ENCODE measurements around the gene PLEKHA7. TPM values are rescaled to one million over a fixed set of nuclear protein-coding genes. Genes with fewer than 3 reads are reported as not detected.
"Not testable (repeated sequence)": the region's sequence is repeated elsewhere in the genome, so short reads cannot be mapped to it uniquely, and the experiment has no call there.

The PLEKHA7 gene
- total and polyA plus RNA-seq, 2 of the 13 experiments (the other 11 are each of a cell fraction or from before 2014, with no cell fraction given), result 17.5 to 18.7 TPM

DNA sequence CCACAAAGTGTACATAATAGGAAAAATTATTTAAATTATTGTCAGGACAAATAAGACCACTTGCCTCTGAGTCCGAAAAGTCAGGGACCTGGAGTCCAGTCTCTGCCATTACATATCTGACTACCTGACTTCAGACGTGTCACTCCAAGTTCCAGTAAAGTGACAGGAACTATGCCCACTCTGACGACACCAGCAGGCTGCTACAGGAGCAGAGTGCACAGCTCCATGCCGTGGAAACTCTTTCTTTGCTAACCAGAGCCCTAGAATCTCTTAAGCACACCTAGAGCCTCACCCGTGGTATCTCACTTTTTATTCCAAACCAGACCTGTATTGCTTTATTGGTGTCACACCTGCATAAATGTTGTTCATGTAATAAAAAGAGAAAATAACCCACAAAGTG lies 93.7 kb downstream of the PLEKHA7 start:
- in situ Hi-C loops (cut with HindIII; ENCODE audit: extremely low pct_ligation_motif_present, low pct_unique_long_range_greater_than_20kb) (no loop called here), intact Hi-C loops (cut with micrococcal nuclease; ENCODE audit: unreplicated experiment) (loop anchor here (10.0 kb wide), 1 partner anchor 136 kb away; no protein-coding TSS in a partner anchor)
- DNase-seq (ENCODE audit: low spot score) (no peak), FAIRE-seq (no peak), ATAC-seq (no peak)
- Histone ChIP-seq H3K4me2 (ENCODE audit: low read depth, low read length) (no peak overlapping the region), H3K9me3 (ENCODE audit: low read length) (no peaks in the 10 kb centered on the region), H3K27ac (ENCODE audit: extremely low read length, insufficient read depth, low read length) (no peak overlapping the region), H2AFZ (ENCODE audit: low read length) (no peak overlapping the region), H3K27me3 (ENCODE audit: control insufficient read depth in 1 of 2, insufficient read depth in 2 of 2, low read length in 2 of 2) (no peaks in the 10 kb centered on the region), H3K79me2 (ENCODE audit: insufficient read depth, low read length) (peaks cover 2% of the 10 kb centered on the region), H3K9ac (ENCODE audit: insufficient read depth, low read depth, low read length) (no peak overlapping the region), H4K20me1 (ENCODE audit: insufficient read depth, low read length) (peaks cover 29% of the 10 kb centered on the region; the same call in 1 of the 2 replicates), H3K4me1 (ENCODE audit: insufficient read depth, low read length) (peaks cover 14% of the 10 kb centered on the region), H3K36me3 (replicated peaks in 1 of 2; ENCODE audit: control insufficient read depth in 1 of 2, insufficient read depth in 2 of 2, low read length in 2 of 2) (no peaks in the 10 kb centered on the region), H3K4me3 (replicated peaks in 1 of 3; ENCODE audit: insufficient read depth in 1 of 3, low read depth in 2 of 3, low read length in 3 of 3) (no peak overlapping the region)
- no TSS peak for BruUV-seq (replicated peaks)
- POLR2A ChIA-PET, result no interaction called here
- 72% methylated on average over 5 of the region's 5 CpGs for WGBS (ENCODE audit: low lambda C conversion rate)
- no peak for TF ChIP-seq FOXA1 (IDR thresholded peaks at IDR 0.05)
- no peak for TF ChIP-seq FOXA1 (CRISPR knock-in tag; IDR thresholded peaks at IDR 0.05)
- TF ChIP-seq ZNF749 (CRISPR knock-in tag; IDR thresholded peaks at IDR 0.05; ENCODE audit: borderline replicate concordance), result no peak
- no peak for TF ChIP-seq SETDB1 (CRISPR knock-in tag; IDR thresholded peaks at IDR 0.05; ENCODE audit: borderline replicate concordance)
- no peak for TF ChIP-seq ZNF138 (CRISPR knock-in tag; IDR thresholded peaks at IDR 0.05; ENCODE audit: low read depth)
- TF ChIP-seq RBFOX2 (IDR thresholded peaks at IDR 0.05; ENCODE audit: low read depth, low read length), result no peak
- TF ChIP-seq ZNF83 (CRISPR knock-in tag; IDR thresholded peaks at IDR 0.05; ENCODE audit: borderline replicate concordance), result no peak
- no peak for TF ChIP-seq MED8 (CRISPR knock-in tag; IDR thresholded peaks at IDR 0.05; ENCODE audit: insufficient replicate concordance)
- TF ChIP-seq HNRNPUL1 (IDR thresholded peaks at IDR 0.05; ENCODE audit: low read depth, low read length), result no peak
- TF ChIP-seq, protein P1, sequence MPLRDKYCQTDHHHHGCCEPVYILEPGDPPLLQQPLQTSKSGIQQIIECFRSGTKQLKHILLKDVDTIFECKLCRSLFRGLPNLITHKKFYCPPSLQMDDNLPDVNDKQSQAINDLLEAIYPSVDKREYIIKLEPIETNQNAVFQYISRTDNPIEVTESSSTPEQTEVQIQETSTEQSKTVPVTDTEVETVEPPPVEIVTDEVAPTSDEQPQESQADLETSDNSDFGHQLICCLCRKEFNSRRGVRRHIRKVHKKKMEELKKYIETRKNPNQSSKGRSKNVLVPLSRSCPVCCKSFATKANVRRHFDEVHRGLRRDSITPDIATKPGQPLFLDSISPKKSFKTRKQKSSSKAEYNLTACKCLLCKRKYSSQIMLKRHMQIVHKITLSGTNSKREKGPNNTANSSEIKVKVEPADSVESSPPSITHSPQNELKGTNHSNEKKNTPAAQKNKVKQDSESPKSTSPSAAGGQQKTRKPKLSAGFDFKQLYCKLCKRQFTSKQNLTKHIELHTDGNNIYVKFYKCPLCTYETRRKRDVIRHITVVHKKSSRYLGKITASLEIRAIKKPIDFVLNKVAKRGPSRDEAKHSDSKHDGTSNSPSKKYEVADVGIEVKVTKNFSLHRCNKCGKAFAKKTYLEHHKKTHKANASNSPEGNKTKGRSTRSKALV (CRISPR knock-in tag; IDR thresholded peaks at IDR 0.05), result no peak
- TF ChIP-seq TGIF2 (CRISPR knock-in tag; IDR thresholded peaks at IDR 0.05), result no peak
- TF ChIP-seq TBP (CRISPR knock-in tag; IDR thresholded peaks at IDR 0.05), result no peak
- no peak for TF ChIP-seq MXD4 (CRISPR knock-in tag; IDR thresholded peaks at IDR 0.05)
- TF ChIP-seq AGO2 (optimal IDR thresholded peaks at IDR 0.05; ENCODE audit: low read depth, low read length), result no peak
- no peak for TF ChIP-seq ARNT (IDR thresholded peaks at IDR 0.05)
- TF ChIP-seq, protein P2, sequence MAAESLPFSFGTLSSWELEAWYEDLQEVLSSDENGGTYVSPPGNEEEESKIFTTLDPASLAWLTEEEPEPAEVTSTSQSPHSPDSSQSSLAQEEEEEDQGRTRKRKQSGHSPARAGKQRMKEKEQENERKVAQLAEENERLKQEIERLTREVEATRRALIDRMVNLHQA (CRISPR knock-in tag; IDR thresholded peaks at IDR 0.05), result no peak
- CTCF ChIA-PET (ENCODE audit: low intra/inter-chr PET ratio, low total read pairs), result no interaction called here

DNA sequence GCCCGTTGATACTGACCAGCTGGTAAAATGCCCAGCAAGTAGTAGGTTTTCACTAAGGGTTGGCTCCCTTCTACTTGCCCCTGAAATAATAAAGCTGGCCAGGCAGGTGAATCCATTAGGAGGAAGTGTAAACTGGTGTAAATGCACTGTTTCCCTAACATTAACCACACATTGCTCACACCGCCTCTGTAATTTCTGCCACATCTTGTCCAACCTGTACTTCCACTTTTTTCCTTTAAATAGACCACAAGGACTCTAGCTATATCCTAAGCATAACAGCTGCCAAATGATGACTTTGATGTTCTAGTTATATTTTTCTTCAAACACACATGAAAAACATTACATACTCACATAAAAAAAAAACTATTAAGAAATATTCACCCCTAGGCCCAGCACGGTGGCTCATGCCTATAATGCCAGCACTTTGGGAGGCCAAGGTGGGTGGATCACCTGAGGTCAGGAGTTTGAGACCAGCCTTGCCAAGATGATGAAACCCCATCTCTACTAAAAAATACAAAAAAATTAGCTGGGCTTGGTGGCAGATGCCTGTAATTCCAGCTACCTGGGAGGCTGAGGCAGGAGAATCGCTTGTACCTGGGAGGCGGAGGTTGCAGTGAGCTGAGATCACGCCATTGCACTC lies 95.6 kb downstream of the PLEKHA7 start:
- DNase-seq (ENCODE audit: low spot score); POLR2A ChIA-PET; H3K4me3 ChIP-seq (replicated peaks in 1 of 3; ENCODE audit: insufficient read depth in 1 of 3, low read depth in 2 of 3, low read length in 3 of 3): not testable (repeated sequence)

More for the DNA sequence above, 95.6 kb downstream of the PLEKHA7 start:
- H3K27ac ChIP-seq (ENCODE audit: extremely low read length, insufficient read depth, low read length); H3K36me3 ChIP-seq (replicated peaks in 1 of 2; ENCODE audit: control insufficient read depth in 1 of 2, insufficient read depth in 2 of 2, low read length in 2 of 2); H2AFZ ChIP-seq (ENCODE audit: low read length); ATAC-seq; intact Hi-C loops (cut with micrococcal nuclease; ENCODE audit: unreplicated experiment); H3K4me2 ChIP-seq (ENCODE audit: low read depth, low read length); in situ Hi-C loops (cut with HindIII; ENCODE audit: extremely low pct_ligation_motif_present, low pct_unique_long_range_greater_than_20kb); CTCF ChIA-PET (ENCODE audit: low intra/inter-chr PET ratio, low total read pairs); FAIRE-seq; H3K79me2 ChIP-seq (ENCODE audit: insufficient read depth, low read length); H3K27me3 ChIP-seq (ENCODE audit: control insufficient read depth in 1 of 2, insufficient read depth in 2 of 2, low read length in 2 of 2); H3K9ac ChIP-seq (ENCODE audit: insufficient read depth, low read depth, low read length); H3K9me3 ChIP-seq (ENCODE audit: low read length); BruUV-seq (replicated peaks); H3K4me1 ChIP-seq (ENCODE audit: insufficient read depth, low read length): not testable (repeated sequence)
- peaks cover 11% of the 10 kb centered on the region; the same call in 1 of the 2 replicates for H4K20me1 ChIP-seq (ENCODE audit: insufficient read depth, low read length)
- 93% methylated on average over 6 of the region's 6 CpGs for WGBS (ENCODE audit: low lambda C conversion rate)
